Small intestine (tissue), 7 donors: ENCODE data around the gene ORM2. TPM values are rescaled to one million over a fixed set of nuclear protein-coding genes. Genes with fewer than 3 reads are reported as not detected.
A peak's percentile ranks its signal among the peaks of the same experiment; 100 is the strongest.

Experiments used
- DNase-seq, 2 donors: peaks; one replicate each; pipeline versions ENCODE4 v3.0.0 to v3.0.0-alpha.2; 2013
- FAIRE-seq: peaks from 2 replicates; lab custom pipeline; 2012; peaks lifted over from hg19 to GRCh38; lab: Jason Lieb, UNC
- H3K27ac ChIP-seq, 3 donors: one replicate each; pipeline ENCODE4 v1.5.1; 2013; ENCODE audit warnings: low read length in 2 of 3, mild to moderate bottlenecking in 2 of 3, control low read depth in 1 of 3, inconsistent platforms in 1 of 3, low read depth in 1 of 3, moderate library complexity in 1 of 3
- H3K27me3 ChIP-seq, 3 donors: one replicate each; pipeline ENCODE4 v1.6.1; 2013; ENCODE audit warnings: low read length in 3 of 3, inconsistent platforms in 1 of 3; ENCODE audit not compliant: control insufficient read depth in 3 of 3, insufficient read depth in 3 of 3
- H3K36me3 ChIP-seq, 3 donors: one replicate each; pipeline ENCODE4 v1.6.1; 2013; ENCODE audit warnings: low read length in 3 of 3, inconsistent platforms in 1 of 3, low read depth in 1 of 3, mild to moderate bottlenecking in 1 of 3, moderate library complexity in 1 of 3; ENCODE audit not compliant: control insufficient read depth in 3 of 3, insufficient read depth in 2 of 3
- H3K4me1 ChIP-seq, 3 donors: one replicate each; pipeline ENCODE4 v1.6.1; 2013; ENCODE audit warnings: low read length in 2 of 3, inconsistent platforms in 1 of 3, low read depth in 1 of 3, mild to moderate bottlenecking in 1 of 3, moderate library complexity in 1 of 3; ENCODE audit not compliant: control insufficient read depth in 3 of 3, insufficient read depth in 2 of 3
- H3K4me3 ChIP-seq, 3 donors: one replicate each; pipeline ENCODE4 v1.5.1; 2013; ENCODE audit warnings: low read length in 3 of 3, control low read depth in 1 of 3, inconsistent platforms in 1 of 3, low read depth in 1 of 3, mild to moderate bottlenecking in 1 of 3, moderate library complexity in 1 of 3
- H3K9me3 ChIP-seq, 2 donors: one replicate each; pipeline ENCODE4 v1.6.1; 2013; ENCODE audit warnings: low read depth in 1 of 2, low read length in 1 of 2; ENCODE audit not compliant: control insufficient read depth in 2 of 2, insufficient read depth in 1 of 2
- WGBS, 3 donors: extraction: QIAGEN DNeasy Blood & Tissue Kit; methylation state at CpG; one replicate each; pipeline ENCODE4 v1.1.7; 2013; 5-methylcytosine and 5-hydroxymethylcytosine counted together
- polyA plus RNA-seq, 4 donors: library from polyadenylated mRNA; stranded (reverse) in 3 of 4; unstranded in 1 of 4; fragments of 200-250 nt in 3 of 4; fragments of 120-200 nt in 1 of 4; gene quantifications; one replicate each; pipeline versions ENCODE4 v1.2.1 to v1.2.3, GENCODE V29; 2013
- donor health status: healthy with polysubstance abuse.
- donor health status: control.
- donor health status: control.
- donor health status: Bipolar disorder and iron deficiency.
- donor health status: healthy.

Gene ORM2
- polyA plus RNA-seq, 4 donors: 0.28 TPM; not detected in 3

GRCh38 chr9:114367772-114368569 is 38.3 kb downstream of the ORM2 start:
- Histone ChIP-seq H3K27me3 (no peaks in the 10 kb centered on the region), H3K4me3 (no peak overlapping the region), H3K4me1 (peaks cover 0 to 8% (median 1%) of the 10 kb centered on the region in 3 donors), H3K9me3 (no peaks in the 10 kb centered on the region), H3K36me3 (peaks cover 2 to 52% (median 21%) of the 10 kb centered on the region in 3 donors), H3K27ac (peak overlapping the region in 2 of 3 donors; percentile 25 to 92)
- no peak for DNase-seq
- no peak for FAIRE-seq
- WGBS, 3 donors: 86 to 88% (median 87%) methylated on average over 14 of the region's 14 CpGs

GRCh38 chr9:114369216-114370130 is 39.8 kb downstream of the ORM2 start:
- Histone ChIP-seq H3K4me3 (no peak overlapping the region), H3K36me3 (peaks cover 4 to 59% (median 20%) of the 10 kb centered on the region in 3 donors), H3K27me3 (no peaks in the 10 kb centered on the region), H3K9me3 (no peaks in the 10 kb centered on the region), H3K4me1 (peaks cover 0 to 5% (median under 1%) of the 10 kb centered on the region in 3 donors), H3K27ac (peak overlapping the region in 2 of 3 donors; percentile 6 to 21)
- DNase-seq (no peak), FAIRE-seq (no peak)
- WGBS, 3 donors: 89 to 97% (median 95%) methylated on average over 9 of the region's 9 CpGs

- DNase-seq: no peak
- no peak overlapping the region for H3K4me3 ChIP-seq
- peaks cover 5 to 61% (median 17%) of the 10 kb centered on the region in 3 donors for H3K36me3 ChIP-seq
- 79 to 89% (median 88%) methylated on average over 6 of the region's 6 CpGs for WGBS, 3 donors
- peaks cover 0 to 4% (median 0%) of the 10 kb centered on the region in 3 donors for H3K4me1 ChIP-seq
- no peak for FAIRE-seq
- H3K9me3 ChIP-seq: no peaks in the 10 kb centered on the region
- no peaks in the 10 kb centered on the region for H3K27me3 ChIP-seq
- peak overlapping the region in 1 of 3 donors; percentile 42 for H3K27ac ChIP-seq
Observed at GRCh38 chr9:114370251-114370967, 40.7 kb downstream of the ORM2 start.

- no peak overlapping the region for H3K4me3 ChIP-seq
- FAIRE-seq (no peak), DNase-seq (no peak)
- no peaks in the 10 kb centered on the region for H3K9me3 ChIP-seq
- H3K36me3 ChIP-seq: peaks cover 5 to 58% (median 20%) of the 10 kb centered on the region in 3 donors
- 73 to 91% (median 77%) methylated on average over 4 of the region's 4 CpGs for WGBS, 3 donors
- H3K27ac ChIP-seq: peak overlapping the region in 1 of 3 donors; percentile 42
- H3K4me1 ChIP-seq: peaks cover 0 to 4% (median 0%) of the 10 kb centered on the region in 3 donors
- H3K27me3 ChIP-seq: no peaks in the 10 kb centered on the region
Observed at GRCh38 chr9:114370968-114371320, 41.3 kb downstream of the ORM2 start.

GRCh38 chr9:114371343-114371944 is 41.8 kb downstream of the ORM2 start:
- no peak overlapping the region for H3K4me3 ChIP-seq

GRCh38 chr9:114371973-114372917 is 42.6 kb downstream of the ORM2 start:
- peak overlapping the region in 1 of 3 donors; percentile 0 for H3K4me3 ChIP-seq

More at GRCh38 chr9:114371343-114371944, 41.8 kb downstream of the ORM2 start:
- Histone ChIP-seq H3K9me3 (no peaks in the 10 kb centered on the region), H3K27me3 (no peaks in the 10 kb centered on the region), H3K27ac (peak overlapping the region in 2 of 3 donors; percentile 25 to 42), H3K36me3 (peaks cover 5 to 60% (median 23%) of the 10 kb centered on the region in 3 donors), H3K4me1 (peaks cover 0 to 4% (median 0%) of the 10 kb centered on the region in 3 donors)
- 71 to 87% (median 75%) methylated on average over 7 of the region's 7 CpGs for WGBS, 3 donors
- DNase-seq: no peak
- no peak for FAIRE-seq

GRCh38 chr9:114372921-114373448 is 43.3 kb downstream of the ORM2 start:
- H3K9me3 ChIP-seq: no peaks in the 10 kb centered on the region
- no peaks in the 10 kb centered on the region for H3K4me1 ChIP-seq
- peak overlapping the region in 1 of 3 donors; percentile 82 for H3K27ac ChIP-seq
- peaks cover 8 to 66% (median 23%) of the 10 kb centered on the region in 3 donors for H3K36me3 ChIP-seq
- no peak overlapping the region for H3K4me3 ChIP-seq
- DNase-seq (peak in 1 of 2 donors; percentile 75), FAIRE-seq (no peak)
- 51 to 83% (median 52%) methylated on average over 6 to 9 of the region's 9 CpGs for WGBS, 3 donors
- H3K27me3 ChIP-seq: no peaks in the 10 kb centered on the region

More at GRCh38 chr9:114371973-114372917, 42.6 kb downstream of the ORM2 start:
- WGBS, 3 donors: 40 to 67% (median 55%) methylated on average over 14 of the region's 14 CpGs
- Histone ChIP-seq H3K27ac (peak overlapping the region in 2 of 3 donors; percentile 56 to 82), H3K27me3 (no peaks in the 10 kb centered on the region), H3K36me3 (peaks cover 8 to 67% (median 27%) of the 10 kb centered on the region in 3 donors), H3K4me1 (no peaks in the 10 kb centered on the region), H3K9me3 (no peaks in the 10 kb centered on the region)
- DNase-seq (peak in 1 of 2 donors; percentile 40), FAIRE-seq (no peak)
